DND-41 (cell line): ENCODE data around the gene ZNF71.

Source experiments
- ATAC-seq: fragments of 200-7000 bp; cut with Tn5 transposase; 3 replicates; pipeline ENCODE4 v1.9.1; 2021; ENCODE audit warnings: low read depth; ENCODE audit not compliant: insufficient read depth
- DNase-seq: peaks from one replicate; pipeline ENCODE4 v3.0.0-alpha.2; 2020
- H2AFZ ChIP-seq: 2 replicates; pipeline ENCODE4 v1.6.0; 2012; ENCODE audit warnings: low read depth, low read length
- H3K27ac ChIP-seq: 2 replicates; pipeline ENCODE4 v1.5.1; 2012; ENCODE audit warnings: low read length, inconsistent platforms
- H3K27me3 ChIP-seq: fragments of 200-600 bp; sonication (generic); 2 replicates; pipeline ENCODE4 v1.6.0; 2012; ENCODE audit warnings: low read length, mild to moderate bottlenecking, inconsistent platforms; ENCODE audit not compliant: insufficient read depth, poor library complexity
- H3K36me3 ChIP-seq: 2 replicates; pipeline ENCODE4 v1.5.1; 2012; ENCODE audit warnings: low read length, inconsistent platforms; ENCODE audit not compliant: insufficient read depth
- H3K4me1 ChIP-seq: 2 replicates; pipeline ENCODE4 v1.5.1; 2012; ENCODE audit warnings: mild to moderate bottlenecking, low read length; ENCODE audit not compliant: insufficient read depth
- H3K4me2 ChIP-seq: 2 replicates; pipeline ENCODE4 v1.6.0; 2012; ENCODE audit warnings: mild to moderate bottlenecking, moderate library complexity, low read length, inconsistent platforms; ENCODE audit not compliant: insufficient read depth
- H3K4me3 ChIP-seq, 2 experiments: fragments of 200-600 bp in 1 of 2; shearing (Covaris generic) in 1 of 2; 2 replicates each; pipeline ENCODE4 v1.5.1; 2012 to 2016; ENCODE audit warnings: inconsistent platforms in 2 of 2, low read length in 2 of 2, mild to moderate bottlenecking in 2 of 2, low read depth in 1 of 2, moderate library complexity in 1 of 2
- H3K79me2 ChIP-seq: 2 replicates; pipeline ENCODE4 v1.6.0; 2012; ENCODE audit warnings: low read length, inconsistent platforms; ENCODE audit not compliant: insufficient read depth
- H3K9ac ChIP-seq: 2 replicates; pipeline ENCODE4 v1.6.0; 2012; ENCODE audit warnings: low read depth, mild to moderate bottlenecking, inconsistent platforms, low read length, moderate library complexity
- H3K9me3 ChIP-seq: 2 replicates; pipeline ENCODE4 v1.5.1; 2012; ENCODE audit warnings: low read length, moderate library complexity, mild to moderate bottlenecking, inconsistent platforms; ENCODE audit not compliant: insufficient read depth, severe bottlenecking
- H4K20me1 ChIP-seq: 2 replicates; pipeline ENCODE4 v1.6.0; 2012; ENCODE audit warnings: low read length; ENCODE audit not compliant: insufficient read depth
- EZH2 ChIP-seq: IDR thresholded peaks from 3 replicates; pipeline ENCODE4 v1.6.1; 2012; ENCODE audit warnings: borderline replicate concordance, low read depth, mild to moderate bottlenecking, moderate library complexity, low read length, inconsistent platforms; ENCODE audit not compliant: severe bottlenecking
- TF ChIP-seq, protein P1 (sequence below): IDR thresholded peaks from 2 replicates; pipeline ENCODE4 v1.5.1; 2012; ENCODE audit warnings: borderline replicate concordance, low read length, moderate library complexity, mild to moderate bottlenecking; ENCODE audit not compliant: poor library complexity, severe bottlenecking; ENCODE audit errors: extremely low read depth

The ZNF71 gene

GRCh38 chr19:56572589-56572988, 22.5 kb upstream of the ZNF71 start:
- Histone ChIP-seq H3K27me3 (no peaks in the 10 kb centered on the region), H3K4me2 (no peak overlapping the region), H3K9me3 (peaks cover 69% of the 10 kb centered on the region), H3K4me3 (no peak overlapping the region), H2AFZ (no peak overlapping the region), H3K9ac (no peak overlapping the region), H3K79me2 (no peaks in the 10 kb centered on the region), H3K4me1 (peaks cover 9% of the 10 kb centered on the region), H4K20me1 (no peaks in the 10 kb centered on the region), H3K27ac (no peak overlapping the region), H3K36me3 (peaks cover 70% of the 10 kb centered on the region)
- ATAC-seq: no peak
- no peak for DNase-seq
- TF ChIP-seq EZH2: no peak
- TF ChIP-seq, protein P1, sequence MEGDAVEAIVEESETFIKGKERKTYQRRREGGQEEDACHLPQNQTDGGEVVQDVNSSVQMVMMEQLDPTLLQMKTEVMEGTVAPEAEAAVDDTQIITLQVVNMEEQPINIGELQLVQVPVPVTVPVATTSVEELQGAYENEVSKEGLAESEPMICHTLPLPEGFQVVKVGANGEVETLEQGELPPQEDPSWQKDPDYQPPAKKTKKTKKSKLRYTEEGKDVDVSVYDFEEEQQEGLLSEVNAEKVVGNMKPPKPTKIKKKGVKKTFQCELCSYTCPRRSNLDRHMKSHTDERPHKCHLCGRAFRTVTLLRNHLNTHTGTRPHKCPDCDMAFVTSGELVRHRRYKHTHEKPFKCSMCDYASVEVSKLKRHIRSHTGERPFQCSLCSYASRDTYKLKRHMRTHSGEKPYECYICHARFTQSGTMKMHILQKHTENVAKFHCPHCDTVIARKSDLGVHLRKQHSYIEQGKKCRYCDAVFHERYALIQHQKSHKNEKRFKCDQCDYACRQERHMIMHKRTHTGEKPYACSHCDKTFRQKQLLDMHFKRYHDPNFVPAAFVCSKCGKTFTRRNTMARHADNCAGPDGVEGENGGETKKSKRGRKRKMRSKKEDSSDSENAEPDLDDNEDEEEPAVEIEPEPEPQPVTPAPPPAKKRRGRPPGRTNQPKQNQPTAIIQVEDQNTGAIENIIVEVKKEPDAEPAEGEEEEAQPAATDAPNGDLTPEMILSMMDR: no peak

DNA sequence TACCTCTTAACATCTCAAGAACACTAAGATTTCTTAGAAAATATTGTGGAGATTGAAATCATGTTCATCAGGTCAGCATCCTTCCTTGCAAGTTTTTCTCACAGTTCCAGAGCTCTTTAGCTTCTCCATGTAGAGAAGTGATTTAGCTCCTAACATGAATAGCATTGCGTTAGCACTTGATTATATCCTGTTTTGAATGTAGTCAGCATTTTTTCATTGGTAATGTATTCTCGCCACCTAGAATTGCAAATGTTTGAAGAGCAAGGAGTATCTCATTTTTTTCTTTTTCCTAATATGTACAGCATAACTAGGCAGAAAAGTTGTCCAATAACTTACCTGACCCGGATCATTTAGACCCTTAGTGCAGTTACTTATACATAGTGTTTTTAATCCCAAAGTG, 21.2 kb upstream of the ZNF71 start:
- Histone ChIP-seq H3K79me2 (no peaks in the 10 kb centered on the region), H3K27ac (no peak overlapping the region), H3K4me3 (no peak overlapping the region), H3K4me2 (no peak overlapping the region), H3K4me1 (no peaks in the 10 kb centered on the region), H4K20me1 (no peaks in the 10 kb centered on the region), H2AFZ (no peak overlapping the region), H3K36me3 (peaks cover 63% of the 10 kb centered on the region), H3K27me3 (no peaks in the 10 kb centered on the region), H3K9me3 (peaks cover 71% of the 10 kb centered on the region), H3K9ac (no peak overlapping the region)
- no peak for TF ChIP-seq EZH2
- TF ChIP-seq, protein P1: no peak
- ATAC-seq: no peak
- no peak for DNase-seq

DNA sequence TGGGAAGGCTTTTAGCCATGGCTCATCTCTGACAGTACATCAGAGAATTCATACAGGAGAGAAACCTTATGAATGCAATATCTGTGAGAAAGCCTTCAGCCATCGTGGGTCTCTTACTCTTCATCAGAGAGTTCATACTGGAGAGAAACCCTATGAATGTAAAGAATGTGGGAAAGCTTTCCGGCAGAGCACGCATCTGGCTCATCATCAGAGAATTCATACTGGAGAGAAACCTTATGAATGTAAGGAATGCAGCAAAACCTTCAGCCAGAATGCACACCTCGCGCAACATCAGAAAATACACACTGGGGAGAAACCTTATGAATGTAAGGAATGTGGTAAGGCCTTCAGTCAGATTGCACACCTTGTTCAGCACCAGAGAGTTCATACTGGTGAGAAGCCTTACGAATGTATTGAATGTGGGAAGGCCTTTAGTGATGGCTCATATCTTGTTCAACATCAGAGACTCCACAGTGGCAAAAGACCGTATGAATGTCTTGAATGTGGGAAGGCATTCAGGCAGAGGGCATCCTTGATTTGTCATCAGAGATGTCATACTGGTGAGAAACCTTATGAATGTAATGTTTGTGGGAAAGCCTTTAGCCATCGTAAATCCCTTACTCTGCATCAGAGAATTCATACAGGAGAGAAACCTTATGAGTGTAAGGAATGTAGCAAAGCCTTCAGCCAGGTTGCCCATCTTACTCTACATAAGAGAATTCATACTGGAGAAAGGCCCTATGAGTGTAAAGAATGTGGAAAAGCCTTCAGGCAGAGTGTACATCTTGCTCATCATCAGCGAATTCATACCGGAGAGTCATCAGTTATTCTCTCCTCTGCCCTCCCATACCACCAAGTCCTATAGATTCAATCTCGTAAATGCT, 17.1 kb upstream of the ZNF71 start:
- no peak overlapping the region for H3K9ac ChIP-seq
- no peak for TF ChIP-seq EZH2
- TF ChIP-seq, protein P1: no peak
- no peaks in the 10 kb centered on the region for H3K79me2 ChIP-seq
- H3K27me3 ChIP-seq: no peaks in the 10 kb centered on the region
- H3K4me3 ChIP-seq: no peak overlapping the region
- no peaks in the 10 kb centered on the region for H3K4me1 ChIP-seq
- no peak overlapping the region for H3K4me2 ChIP-seq
- no peak for DNase-seq
- no peaks in the 10 kb centered on the region for H4K20me1 ChIP-seq
- no peak overlapping the region for H3K27ac ChIP-seq
- H2AFZ ChIP-seq: no peak overlapping the region
- peaks cover 78% of the 10 kb centered on the region for H3K9me3 ChIP-seq
- peaks cover 34% of the 10 kb centered on the region for H3K36me3 ChIP-seq
- ATAC-seq: no peak
